Omental fat pad (tissue), 4 donors: Measurements from ENCODE around the gene PRLR. TPM values are rescaled to one million over a fixed set of nuclear protein-coding genes. Genes with fewer than 3 reads are reported as not detected.

Experiments
- ATAC-seq: fragments of 150-250 bp; one replicate; pipeline ENCODE4 v1.9.1; 2016; ENCODE audit warnings: mild to moderate bottlenecking, moderate library complexity; ENCODE audit not compliant: low FRiP score
- DNase-seq: peaks from one replicate; pipeline ENCODE4 v3.0.0-alpha.2; 2019; ENCODE audit warnings: low spot score
- CTCF ChIP-seq, 3 donors: fragments of 450-650 bp; IDR thresholded peaks; one replicate each; pipeline ENCODE4 v1.5.1; 2016 to 2017; ENCODE audit warnings: antibody characterized with exemption in 3 of 3, mild to moderate bottlenecking in 3 of 3, moderate library complexity in 2 of 3
- total RNA-seq, 4 donors: library from RNA; depleted of rRNA; stranded (reverse); fragments of >200 nt; gene quantifications; one replicate each; pipeline ENCODE4 v1.1.0, GENCODE V29; 2016

Gene PRLR
- total RNA-seq, 4 donors from 2014 or later = 0.38 to 2.4 (median 0.90) TPM

DNA sequence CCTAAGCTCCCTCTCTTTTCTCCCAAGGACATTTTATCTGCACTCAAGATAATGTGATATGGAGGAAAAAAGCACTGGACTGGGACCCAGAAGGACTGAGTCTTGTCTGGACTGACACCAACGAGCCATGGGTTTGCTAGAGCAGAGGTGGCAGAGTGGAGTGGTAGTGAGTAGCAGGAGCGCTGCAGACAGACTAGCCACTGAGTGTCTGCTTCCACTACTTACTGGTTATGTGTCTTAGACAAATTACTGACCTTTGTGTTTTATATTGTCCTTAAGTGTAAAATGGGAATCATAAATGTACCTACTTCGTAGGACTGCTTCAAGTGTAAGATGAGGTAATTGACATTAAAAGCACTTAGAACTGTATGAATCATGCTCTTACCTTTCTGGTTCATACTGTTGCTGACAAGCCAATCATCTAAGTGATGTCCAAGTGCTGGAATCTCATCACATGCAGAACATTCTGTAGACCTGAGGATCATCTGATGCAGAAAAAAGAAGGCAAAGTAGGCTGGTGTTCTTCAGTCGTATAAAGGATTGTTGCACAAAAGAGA is 12.5 kb upstream of the PRLR start:
- no peak for TF ChIP-seq CTCF (IDR thresholded peaks at IDR 0.05)
- DNase-seq (no peak), ATAC-seq (no peak)

- ATAC-seq = no peak
- no peak for DNase-seq
- TF ChIP-seq CTCF (IDR thresholded peaks at IDR 0.05) = no peak
These were observed 10.6 kb upstream of the PRLR start for GRCh38 chr5:35240892-35241291.

DNA sequence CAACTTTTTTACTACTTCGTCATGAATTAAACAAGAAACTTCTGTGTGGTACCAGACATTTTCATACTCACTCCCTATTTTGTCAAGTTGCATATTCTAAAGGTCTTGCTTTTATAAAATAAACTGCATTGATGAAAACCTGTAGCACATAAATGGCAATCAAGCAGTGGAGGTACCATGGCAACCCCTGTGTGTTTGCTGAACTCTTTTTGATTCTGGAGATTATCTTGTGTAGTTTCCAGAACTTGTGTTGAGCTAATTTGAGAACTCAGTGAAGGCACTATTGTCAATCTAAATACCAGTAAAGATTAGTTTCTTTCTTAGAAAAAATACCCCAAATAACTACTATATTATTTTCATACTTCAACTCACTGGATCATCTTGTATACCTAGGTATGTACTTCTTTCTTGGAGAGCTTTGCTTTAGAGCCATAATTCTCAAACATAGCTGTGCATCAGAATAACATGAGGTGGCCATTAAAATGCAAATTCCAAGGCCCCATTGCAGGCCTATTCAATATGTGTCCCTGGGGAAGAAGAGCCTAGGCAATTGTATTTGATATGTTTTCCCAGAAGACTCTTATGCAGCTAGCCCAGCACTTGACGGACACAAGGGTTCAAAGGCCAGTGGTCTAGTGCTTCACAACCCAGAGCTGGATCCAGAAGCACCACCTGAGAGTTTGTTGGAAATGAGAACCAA is 9.8 kb upstream of the PRLR start:
- ATAC-seq (no peak), DNase-seq (no peak)
- TF ChIP-seq CTCF (IDR thresholded peaks at IDR 0.05) = no peak

DNA sequence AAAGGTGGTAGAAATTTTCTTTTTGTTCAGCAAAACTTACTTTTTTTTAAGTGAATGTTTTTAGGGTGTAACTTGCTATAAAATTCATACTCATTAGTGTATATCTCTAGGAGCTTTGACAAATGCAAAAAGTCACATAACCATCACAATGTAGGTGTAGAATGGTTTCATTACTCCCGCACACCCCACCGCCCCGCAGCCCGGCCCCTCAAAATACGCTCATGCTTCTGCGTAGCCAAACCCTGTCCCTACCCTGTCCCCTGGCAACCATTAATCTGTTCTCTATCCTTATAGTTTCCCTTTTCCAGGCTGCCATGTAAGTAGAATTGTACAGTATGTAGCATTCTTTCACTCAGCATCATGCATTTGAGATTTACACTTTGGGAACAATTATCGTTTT is 9.2 kb upstream of the PRLR start:
- no peak for TF ChIP-seq CTCF (IDR thresholded peaks at IDR 0.05)
- DNase-seq (no peak), ATAC-seq (no peak)

- ATAC-seq = no peak
- DNase-seq = no peak
- TF ChIP-seq CTCF (IDR thresholded peaks at IDR 0.05) = no peak
These were observed 7.5 kb upstream of the PRLR start for GRCh38 chr5:35237580-35238376.

- TF ChIP-seq CTCF (IDR thresholded peaks at IDR 0.05) = no peak
- ATAC-seq (no peak), DNase-seq (no peak)
These were observed 6.5 kb upstream of the PRLR start for GRCh38 chr5:35236770-35237169.
